H9 (cell line): Measurements from ENCODE around the gene TMEM204. TPM values are rescaled to one million over a fixed set of nuclear protein-coding genes. Genes with fewer than 3 reads are reported as not detected.

Experiments
- DNase-seq: peaks from one replicate; pipeline ENCODE4 v3.0.0-alpha.2; 2017
- H2AFZ ChIP-seq: one replicate; pipeline ENCODE4 v1.6.1; 2013; ENCODE audit warnings: mild to moderate bottlenecking, low read length, control low read depth, moderate library complexity
- H2AK5ac ChIP-seq: 2 replicates; pipeline ENCODE4 v1.6.1; 2013; ENCODE audit warnings: low read length, control low read depth, mixed read lengths; ENCODE audit not compliant: insufficient read length
- H2BK120ac ChIP-seq: one replicate; pipeline ENCODE4 v1.6.1; 2013; ENCODE audit warnings: low read depth, mild to moderate bottlenecking, low read length, control low read depth, inconsistent platforms; ENCODE audit not compliant: poor library complexity, severe bottlenecking
- H2BK12ac ChIP-seq: 2 replicates; pipeline ENCODE4 v1.6.1; 2013; ENCODE audit warnings: low read length, control low read depth, mixed read lengths, low read depth; ENCODE audit not compliant: insufficient read length
- H2BK15ac ChIP-seq: 2 replicates; pipeline ENCODE4 v1.6.1; 2013; ENCODE audit warnings: low read depth, low read length, control low read depth
- H2BK20ac ChIP-seq: one replicate; pipeline ENCODE4 v1.6.1; 2013; ENCODE audit warnings: low read depth, mild to moderate bottlenecking, low read length, control low read depth, inconsistent platforms; ENCODE audit not compliant: poor library complexity, severe bottlenecking
- H2BK5ac ChIP-seq: 2 replicates; pipeline ENCODE4 v1.6.1; 2013; ENCODE audit warnings: low read length, control low read depth, mixed read lengths; ENCODE audit not compliant: insufficient read length
- H3K14ac ChIP-seq: 2 replicates; pipeline ENCODE4 v1.6.1; 2013; ENCODE audit warnings: low read length, control low read depth; ENCODE audit not compliant: insufficient read depth
- H3K18ac ChIP-seq: 2 replicates; pipeline ENCODE4 v1.6.1; 2013; ENCODE audit warnings: low read depth, mild to moderate bottlenecking, mixed read lengths, low read length, control low read depth; ENCODE audit not compliant: insufficient read length
- H3K23ac ChIP-seq: 2 replicates; pipeline ENCODE4 v1.6.1; 2013; ENCODE audit warnings: low read length, control low read depth, mixed read lengths, low read depth; ENCODE audit not compliant: insufficient read length
- H3K23me2 ChIP-seq: 2 replicates; pipeline ENCODE4 v1.6.1; 2013; ENCODE audit warnings: low read depth, mild to moderate bottlenecking, mixed read lengths, low read length, control low read depth; ENCODE audit not compliant: insufficient read length, poor library complexity, severe bottlenecking
- H3K27ac ChIP-seq: 2 replicates; pipeline ENCODE4 v1.5.1; 2013; ENCODE audit warnings: low read length, control low read depth, mixed read lengths, low read depth; ENCODE audit not compliant: insufficient read length
- H3K27me3 ChIP-seq: 2 replicates; pipeline ENCODE4 v1.6.1; 2013; ENCODE audit warnings: low read length, control low read depth, inconsistent platforms; ENCODE audit not compliant: insufficient read depth
- H3K4ac ChIP-seq: 2 replicates; pipeline ENCODE4 v1.6.1; 2013; ENCODE audit warnings: low read depth, mild to moderate bottlenecking, control low read depth, inconsistent platforms, low read length, moderate library complexity
- H3K4me1 ChIP-seq: 2 replicates; pipeline ENCODE4 v1.6.1; 2013; ENCODE audit warnings: low read length, control low read depth, inconsistent platforms; ENCODE audit not compliant: insufficient read depth
- H3K4me2 ChIP-seq: 2 replicates; pipeline ENCODE4 v1.6.1; 2013; ENCODE audit warnings: low read length, control low read depth, mixed read lengths; ENCODE audit not compliant: insufficient read length, insufficient read depth
- H3K56ac ChIP-seq: 2 replicates; pipeline ENCODE4 v1.6.1; 2013; ENCODE audit warnings: low read depth, mild to moderate bottlenecking, mixed read lengths, low read length, control low read depth; ENCODE audit not compliant: insufficient read length
- H3K79me1 ChIP-seq: 2 replicates; pipeline ENCODE4 v1.6.1; 2013; ENCODE audit warnings: low read depth, mild to moderate bottlenecking, moderate library complexity, low read length, control low read depth, inconsistent platforms; ENCODE audit not compliant: insufficient read depth, poor library complexity, severe bottlenecking
- H3K79me2 ChIP-seq: 2 replicates; pipeline ENCODE4 v1.6.1; 2013; ENCODE audit warnings: low read length, control low read depth, inconsistent platforms; ENCODE audit not compliant: insufficient read depth
- H3K9ac ChIP-seq: 2 replicates; pipeline ENCODE4 v1.6.1; 2013; ENCODE audit warnings: low read length, control low read depth, mixed read lengths; ENCODE audit not compliant: insufficient read length; ENCODE audit errors: extremely low read depth
- H3K9me3 ChIP-seq: one replicate; pipeline ENCODE4 v1.6.1; 2013; ENCODE audit warnings: low read depth, low read length, inconsistent platforms; ENCODE audit not compliant: control insufficient read depth
- H3T11ph ChIP-seq: one replicate; pipeline ENCODE4 v1.6.1; 2013; ENCODE audit warnings: mild to moderate bottlenecking, low read length, control low read depth, inconsistent platforms
- H4K20me1 ChIP-seq: one replicate; pipeline ENCODE4 v1.6.1; 2013; ENCODE audit not compliant: control insufficient read depth, insufficient read length, insufficient read depth
- H4K5ac ChIP-seq: 2 replicates; pipeline ENCODE4 v1.6.1; 2013; ENCODE audit warnings: low read depth, mild to moderate bottlenecking, mixed read lengths, low read length, control low read depth; ENCODE audit not compliant: insufficient read length
- H4K8ac ChIP-seq: replicated peaks from 2 replicates; pipeline ENCODE4 v1.6.1; 2013; ENCODE audit warnings: low read length, control low read depth, mixed read lengths, low read depth; ENCODE audit not compliant: insufficient read length
- H4K91ac ChIP-seq: 2 replicates; pipeline ENCODE4 v1.6.1; 2013; ENCODE audit warnings: low read depth, mild to moderate bottlenecking, moderate library complexity, mixed read lengths, low read length, control low read depth; ENCODE audit not compliant: insufficient read length
- H3K27ac Mint-ChIP-seq, 3 experiments: 2 replicates in 2 of 3; 3 replicates in 1 of 3; pipeline ENCODE4 v1.8.0; 2020 to 2021; ENCODE audit warnings: mixed read lengths in 3 of 3, mild to moderate bottlenecking in 1 of 3, moderate library complexity in 1 of 3
- H3K27me3 Mint-ChIP-seq: 2 replicates; pipeline ENCODE4 v1.8.0; 2021; ENCODE audit warnings: low read depth, mild to moderate bottlenecking, moderate library complexity, mixed read lengths
- H3K36me3 Mint-ChIP-seq, 3 experiments: 2 replicates in 2 of 3; 3 replicates in 1 of 3; pipeline ENCODE4 v1.8.0; 2020 to 2021; ENCODE audit warnings: low read depth in 3 of 3, mixed read lengths in 3 of 3; ENCODE audit not compliant: insufficient read depth in 1 of 3
- H3K4me1 Mint-ChIP-seq, 2 experiments: 2 replicates each; pipeline ENCODE4 v1.8.0; 2020; ENCODE audit warnings: mixed read lengths in 2 of 2
- H3K4me3 Mint-ChIP-seq, 2 experiments: 2 replicates in 1 of 2; 3 replicates in 1 of 2; pipeline ENCODE4 v1.8.0; 2020 to 2021; ENCODE audit warnings: mild to moderate bottlenecking in 2 of 2, mixed read lengths in 2 of 2, moderate library complexity in 1 of 2
- H3K9me3 Mint-ChIP-seq, 2 experiments: 2 replicates in 1 of 2; 3 replicates in 1 of 2; pipeline ENCODE4 v1.8.0; 2020; ENCODE audit warnings: mild to moderate bottlenecking in 2 of 2, mixed read lengths in 2 of 2, moderate library complexity in 1 of 2
- WGBS: extraction: QIAGEN DNeasy Blood & Tissue Kit; methylation state at CpG from one replicate; pipeline ENCODE4 v1.1.7; 2013; ENCODE audit warnings: missing lambda C conversion rate, low lambda C conversion rate, mixed read lengths; ENCODE audit not compliant: insufficient read length; ENCODE audit errors: extremely low coverage; 5-methylcytosine and 5-hydroxymethylcytosine counted together
- total RNA-seq: library from RNA; stranded (reverse); gene quantifications from 2 replicates; pipeline ENCODE4 v1.2.1, GENCODE V29; 2021
- TF ChIP-seq, protein P1 (sequence below): fragments of 200-600 bp; sonication (generic); conservative IDR thresholded peaks from 3 replicates; pipeline ENCODE4 v1.8.0; 2021; ENCODE audit warnings: antibody characterized with exemption, mild to moderate bottlenecking

The TMEM204 gene
- total RNA-seq, 1 experiment from 2014 or later: not detected

DNA sequence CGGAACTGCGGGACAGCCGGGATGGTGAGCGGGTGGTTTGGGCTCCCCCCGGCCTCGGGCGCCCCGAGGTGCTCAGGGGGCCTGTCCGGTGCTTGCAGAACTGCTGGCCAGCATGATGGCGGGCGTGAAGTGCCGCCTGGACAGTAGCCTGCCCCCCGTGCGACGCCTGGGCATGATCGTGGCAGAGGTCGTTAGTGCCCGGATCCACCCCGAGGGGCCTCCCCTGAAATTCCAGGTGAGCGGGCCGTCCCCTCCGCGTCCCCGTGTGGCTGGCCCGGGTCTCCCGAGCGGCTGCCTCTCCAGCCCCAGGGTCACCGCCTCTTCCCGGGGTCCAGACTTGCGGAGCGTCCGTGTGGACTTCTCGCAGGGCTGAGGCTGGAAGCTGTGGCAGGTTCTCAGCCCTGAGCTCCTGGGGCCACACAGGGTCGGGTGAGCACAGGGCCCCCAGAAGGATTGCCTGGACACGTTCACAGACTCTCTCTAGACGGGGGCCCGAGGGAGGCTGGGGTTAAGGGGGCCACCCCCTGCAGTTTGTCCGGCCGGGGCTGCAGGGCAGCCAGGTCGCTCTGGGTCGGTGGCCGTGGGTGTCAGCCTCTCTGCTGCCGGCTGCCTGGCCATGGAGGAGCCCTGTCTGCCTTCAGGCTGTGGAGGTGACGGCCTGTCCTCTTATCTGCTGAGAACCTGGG is 32.9 kb upstream of the TMEM204 start:
- H3K4me1 ChIP-seq: no peaks in the 10 kb centered on the region
- H3K27me3 Mint-ChIP-seq: no peaks in the 10 kb centered on the region
- no peaks in the 10 kb centered on the region for H3K79me2 ChIP-seq
- no peak overlapping the region for H4K8ac ChIP-seq
- H3K4me3 Mint-ChIP-seq: no peak overlapping the region
- WGBS: no CpG with 5 or more reads among the region's 44 CpGs
- H3K4me1 Mint-ChIP-seq: no peaks in the 10 kb centered on the region
- no peak overlapping the region for H3K9ac ChIP-seq
- H3K36me3 Mint-ChIP-seq: peaks cover 17 to 47% (median 46%) of the 10 kb centered on the region in 3 experiments; a peak in 6 of 7 replicates
- no peak overlapping the region for H3K4me2 ChIP-seq
- H2BK20ac ChIP-seq: no peak overlapping the region
- no peak overlapping the region for H3K23ac ChIP-seq
- H3K27me3 ChIP-seq: no peaks in the 10 kb centered on the region
- no peak overlapping the region for H2BK120ac ChIP-seq
- H4K20me1 ChIP-seq: no peaks in the 10 kb centered on the region
- DNase-seq: no peak
- H2BK15ac ChIP-seq: no peak overlapping the region
- H2AK5ac ChIP-seq: no peak overlapping the region
- no peak overlapping the region for H2BK12ac ChIP-seq
- H2BK5ac ChIP-seq: no peak overlapping the region
- H3K23me2 ChIP-seq: no peaks in the 10 kb centered on the region
- H3T11ph ChIP-seq: no peak overlapping the region
- TF ChIP-seq, protein P1, sequence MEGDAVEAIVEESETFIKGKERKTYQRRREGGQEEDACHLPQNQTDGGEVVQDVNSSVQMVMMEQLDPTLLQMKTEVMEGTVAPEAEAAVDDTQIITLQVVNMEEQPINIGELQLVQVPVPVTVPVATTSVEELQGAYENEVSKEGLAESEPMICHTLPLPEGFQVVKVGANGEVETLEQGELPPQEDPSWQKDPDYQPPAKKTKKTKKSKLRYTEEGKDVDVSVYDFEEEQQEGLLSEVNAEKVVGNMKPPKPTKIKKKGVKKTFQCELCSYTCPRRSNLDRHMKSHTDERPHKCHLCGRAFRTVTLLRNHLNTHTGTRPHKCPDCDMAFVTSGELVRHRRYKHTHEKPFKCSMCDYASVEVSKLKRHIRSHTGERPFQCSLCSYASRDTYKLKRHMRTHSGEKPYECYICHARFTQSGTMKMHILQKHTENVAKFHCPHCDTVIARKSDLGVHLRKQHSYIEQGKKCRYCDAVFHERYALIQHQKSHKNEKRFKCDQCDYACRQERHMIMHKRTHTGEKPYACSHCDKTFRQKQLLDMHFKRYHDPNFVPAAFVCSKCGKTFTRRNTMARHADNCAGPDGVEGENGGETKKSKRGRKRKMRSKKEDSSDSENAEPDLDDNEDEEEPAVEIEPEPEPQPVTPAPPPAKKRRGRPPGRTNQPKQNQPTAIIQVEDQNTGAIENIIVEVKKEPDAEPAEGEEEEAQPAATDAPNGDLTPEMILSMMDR: no peak
- H3K79me1 ChIP-seq: no peaks in the 10 kb centered on the region
- H3K4ac ChIP-seq: no peak overlapping the region
- no peaks in the 10 kb centered on the region for H3K9me3 ChIP-seq
- H3K27ac Mint-ChIP-seq: no peak overlapping the region
- no peak overlapping the region for H3K14ac ChIP-seq
- no peak overlapping the region for H4K91ac ChIP-seq
- no peaks in the 10 kb centered on the region for H3K9me3 Mint-ChIP-seq
- H3K27ac ChIP-seq: no peak overlapping the region
- H2AFZ ChIP-seq: no peak overlapping the region
- no peak overlapping the region for H3K56ac ChIP-seq
- no peak overlapping the region for H3K18ac ChIP-seq
- no peak overlapping the region for H4K5ac ChIP-seq
